Upper lobe of left lung (tissue), 4 donors: Measurements from ENCODE around the gene DEFB128.

Source experiments
- POLR2A ChIP-seq, 4 donors: fragments of 450-650 bp; IDR thresholded peaks; one replicate each; pipeline ENCODE4 v1.5.1; 2016 to 2017; ENCODE audit warnings: antibody characterized with exemption in 4 of 4, mild to moderate bottlenecking in 2 of 4
- TF ChIP-seq, protein P1 (sequence below), 6 experiments: fragments of 450-650 bp in 4 of 6; fragments of 200-600 bp in 2 of 6; sonication (generic) in 2 of 6; IDR thresholded peaks; one replicate each; pipeline ENCODE4 v1.5.1; 2016 to 2019; ENCODE audit warnings: antibody characterized with exemption in 6 of 6

DNA sequence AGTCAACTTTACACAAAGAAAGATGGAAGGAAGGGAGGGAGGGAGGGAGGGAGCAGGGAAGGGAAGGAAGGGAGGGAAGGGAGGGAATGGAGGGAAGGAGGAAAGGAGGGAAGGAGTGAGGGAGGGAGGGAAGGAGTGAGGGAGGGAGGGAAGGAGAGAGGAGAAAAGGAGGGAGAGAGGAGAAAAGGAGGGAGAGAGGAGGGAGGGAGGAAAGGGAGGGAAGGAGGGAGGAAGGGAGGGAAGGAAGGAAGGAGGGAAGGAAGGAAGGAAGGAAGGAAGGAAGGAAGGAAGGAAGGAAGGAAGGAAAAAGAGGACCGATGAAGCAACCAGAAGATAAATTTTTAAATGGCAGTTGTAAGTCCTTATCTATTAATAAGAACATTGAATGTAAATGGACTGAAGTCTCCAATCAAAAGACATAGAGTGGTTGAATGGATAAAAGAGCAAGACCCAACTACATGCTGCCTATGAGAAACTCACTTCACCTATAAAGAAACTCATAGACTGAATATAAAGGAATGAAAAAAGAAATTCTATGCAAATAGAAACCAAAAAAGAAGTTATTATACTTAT lies 31.8 kb upstream of the DEFB128 start:
- no peak for TF ChIP-seq POLR2A (IDR thresholded peaks at IDR 0.05)
- TF ChIP-seq, protein P1, sequence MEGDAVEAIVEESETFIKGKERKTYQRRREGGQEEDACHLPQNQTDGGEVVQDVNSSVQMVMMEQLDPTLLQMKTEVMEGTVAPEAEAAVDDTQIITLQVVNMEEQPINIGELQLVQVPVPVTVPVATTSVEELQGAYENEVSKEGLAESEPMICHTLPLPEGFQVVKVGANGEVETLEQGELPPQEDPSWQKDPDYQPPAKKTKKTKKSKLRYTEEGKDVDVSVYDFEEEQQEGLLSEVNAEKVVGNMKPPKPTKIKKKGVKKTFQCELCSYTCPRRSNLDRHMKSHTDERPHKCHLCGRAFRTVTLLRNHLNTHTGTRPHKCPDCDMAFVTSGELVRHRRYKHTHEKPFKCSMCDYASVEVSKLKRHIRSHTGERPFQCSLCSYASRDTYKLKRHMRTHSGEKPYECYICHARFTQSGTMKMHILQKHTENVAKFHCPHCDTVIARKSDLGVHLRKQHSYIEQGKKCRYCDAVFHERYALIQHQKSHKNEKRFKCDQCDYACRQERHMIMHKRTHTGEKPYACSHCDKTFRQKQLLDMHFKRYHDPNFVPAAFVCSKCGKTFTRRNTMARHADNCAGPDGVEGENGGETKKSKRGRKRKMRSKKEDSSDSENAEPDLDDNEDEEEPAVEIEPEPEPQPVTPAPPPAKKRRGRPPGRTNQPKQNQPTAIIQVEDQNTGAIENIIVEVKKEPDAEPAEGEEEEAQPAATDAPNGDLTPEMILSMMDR (IDR thresholded peaks at IDR 0.05): no peak
